Duodenal mucosa (tissue), 2 donors: Measurements from ENCODE around the gene PLEKHH3.
"Not testable (repeated sequence)": the region's sequence is repeated elsewhere in the genome, so short reads cannot be mapped to it uniquely, and the experiment has no call there.

Experiments
- H3K27ac ChIP-seq: one replicate; pipeline ENCODE4 v1.7.0; 2013; ENCODE audit warnings: low read depth, low read length
- H3K27me3 ChIP-seq, 2 donors: one replicate each; pipeline ENCODE4 v1.7.0; 2013; ENCODE audit warnings: low read length in 2 of 2, control low read depth in 1 of 2; ENCODE audit not compliant: insufficient read depth in 2 of 2, control insufficient read depth in 1 of 2
- H3K36me3 ChIP-seq, 2 donors: one replicate each; pipeline ENCODE4 v1.7.0; 2013; ENCODE audit warnings: low read length in 2 of 2, control low read depth in 1 of 2; ENCODE audit not compliant: insufficient read depth in 2 of 2, control insufficient read depth in 1 of 2
- H3K4me1 ChIP-seq, 2 donors: one replicate each; pipeline ENCODE4 v1.7.0; 2013; ENCODE audit warnings: low read length in 2 of 2, control low read depth in 1 of 2; ENCODE audit not compliant: insufficient read depth in 2 of 2, control insufficient read depth in 1 of 2
- H3K4me3 ChIP-seq, 2 donors: one replicate each; pipeline ENCODE4 v1.7.0; 2013; ENCODE audit warnings: low read length in 2 of 2, low read depth in 1 of 2
- H3K9ac ChIP-seq, 2 donors: one replicate each; pipeline ENCODE4 v1.7.0; 2013; ENCODE audit warnings: low read length in 2 of 2, low read depth in 1 of 2
- H3K9me3 ChIP-seq, 2 donors: one replicate each; pipeline ENCODE4 v1.7.0; 2013; ENCODE audit warnings: low read length in 2 of 2, control low read depth in 1 of 2; ENCODE audit not compliant: control insufficient read depth in 1 of 2

PLEKHH3 gene

DNA sequence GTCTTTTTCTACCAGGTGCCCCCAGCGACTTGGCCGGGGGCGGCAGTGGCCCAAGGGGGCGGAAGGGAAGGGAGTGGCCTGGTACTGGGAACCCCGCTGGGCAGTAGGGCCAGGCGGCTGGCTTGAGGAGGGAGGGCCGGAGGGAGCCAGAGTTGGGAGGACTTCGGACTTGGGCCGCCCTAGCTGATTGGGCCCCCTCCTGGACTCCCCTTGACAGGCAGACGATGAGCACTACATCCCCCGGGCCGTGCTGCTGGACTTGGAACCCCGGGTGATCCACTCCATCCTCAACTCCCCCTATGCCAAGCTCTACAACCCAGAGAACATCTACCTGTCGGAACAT lies 16.9 kb downstream of the PLEKHH3 start:
- H3K36me3 ChIP-seq, H3K27me3 ChIP-seq, H3K27ac ChIP-seq, H3K9me3 ChIP-seq: not testable (repeated sequence)
- peak overlapping the region in 1 of 2 donors; percentile 74 for H3K4me3 ChIP-seq
- peaks cover 10 to 23% of the 10 kb centered on the region in 2 donors for H3K4me1 ChIP-seq
- H3K9ac ChIP-seq: peak overlapping the region in 1 of 2 donors; percentile 60

- H3K9ac ChIP-seq: peak within 1 kb of the TSS; percentile 60 to 61
- H3K36me3 ChIP-seq: no peaks in the 10 kb centered on the region
- H3K4me1 ChIP-seq: peaks cover 10 to 23% of the 10 kb centered on the region in 2 donors
- no peak within 1 kb of the TSS for H3K27ac ChIP-seq
- no peaks in the 10 kb centered on the region for H3K27me3 ChIP-seq
- peak within 1 kb of the TSS; percentile 74 to 78 for H3K4me3 ChIP-seq
- no peaks in the 10 kb centered on the region for H3K9me3 ChIP-seq
These were observed 17.5 kb downstream of the PLEKHH3 start, which contains the start of gene TUBG2 for GRCh38 chr17:42659079-42659931. TUBG2 (plus strand) TSS chr17:42659284; CDS start chr17:42659504, 220 bp downstream.

DNA sequence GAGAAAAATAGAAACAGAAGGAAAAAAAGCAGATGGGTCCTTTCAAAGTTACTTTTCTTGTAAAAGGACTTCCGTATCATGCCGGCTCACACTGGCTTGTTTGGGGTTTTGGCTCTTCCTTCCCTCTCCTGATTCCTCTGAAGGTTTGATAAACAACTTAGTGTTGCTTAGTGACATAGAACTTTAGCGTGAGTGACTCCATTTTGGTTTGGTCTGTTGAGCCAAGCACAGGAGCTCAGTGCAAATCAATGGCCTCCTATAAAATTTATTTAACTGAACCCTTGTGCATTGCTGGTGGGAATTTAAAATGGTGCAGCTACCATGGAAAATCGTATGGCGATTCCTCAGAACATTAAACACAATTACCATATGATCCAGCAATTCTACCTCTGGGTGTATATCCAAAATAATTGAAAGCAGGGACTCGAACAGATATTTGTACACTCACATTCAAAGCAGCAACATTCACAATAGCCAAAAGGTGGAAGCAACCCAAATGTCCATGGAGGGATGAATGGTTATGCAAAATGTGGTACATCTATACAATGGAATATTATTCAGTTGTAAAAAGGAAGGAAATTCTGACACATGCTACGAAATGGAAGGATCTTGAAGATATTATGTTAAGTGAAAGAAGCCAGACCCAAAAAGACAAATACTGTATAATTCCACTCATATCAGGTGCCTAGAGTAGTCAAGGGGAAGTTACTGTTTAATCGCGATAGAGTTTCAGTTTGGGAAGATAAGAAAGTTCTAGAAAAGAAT lies 18.8 kb downstream of the PLEKHH3 start:
- H3K27me3 ChIP-seq: peaks cover 0 to 5% of the 10 kb centered on the region in 2 donors
- H3K4me3 ChIP-seq: no peak overlapping the region
- no peak overlapping the region for H3K27ac ChIP-seq
- H3K9me3 ChIP-seq: no peaks in the 10 kb centered on the region
- H3K4me1 ChIP-seq: peaks cover 10 to 29% of the 10 kb centered on the region in 2 donors
- H3K9ac ChIP-seq: no peak overlapping the region
- H3K36me3 ChIP-seq: no peaks in the 10 kb centered on the region

DNA sequence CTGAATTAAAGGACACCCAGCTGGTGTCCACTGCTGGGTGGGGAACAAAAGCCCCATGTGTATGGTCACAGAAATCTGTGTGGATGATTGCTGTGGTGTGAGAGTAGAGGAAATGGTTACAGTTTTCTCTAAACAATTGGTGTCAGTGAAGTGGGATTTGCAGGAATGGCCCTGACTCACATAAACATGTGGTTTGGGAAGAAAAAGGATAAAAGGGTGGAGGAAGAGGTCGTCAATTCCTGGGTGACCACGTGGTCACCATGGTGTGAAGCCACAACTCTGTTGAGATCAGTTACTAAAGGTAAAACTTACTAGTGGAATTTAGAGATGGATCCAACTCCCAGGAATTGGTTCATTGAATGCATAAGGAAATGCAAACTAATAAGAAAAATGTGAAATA lies 21.3 kb downstream of the PLEKHH3 start:
- Histone ChIP-seq H3K27ac (no peak overlapping the region), H3K4me3 (no peak overlapping the region), H3K27me3 (peaks cover 0 to 5% of the 10 kb centered on the region in 2 donors), H3K9me3 (no peaks in the 10 kb centered on the region), H3K4me1 (peaks cover 5 to 24% of the 10 kb centered on the region in 2 donors), H3K9ac (no peak overlapping the region), H3K36me3 (no peaks in the 10 kb centered on the region)

DNA sequence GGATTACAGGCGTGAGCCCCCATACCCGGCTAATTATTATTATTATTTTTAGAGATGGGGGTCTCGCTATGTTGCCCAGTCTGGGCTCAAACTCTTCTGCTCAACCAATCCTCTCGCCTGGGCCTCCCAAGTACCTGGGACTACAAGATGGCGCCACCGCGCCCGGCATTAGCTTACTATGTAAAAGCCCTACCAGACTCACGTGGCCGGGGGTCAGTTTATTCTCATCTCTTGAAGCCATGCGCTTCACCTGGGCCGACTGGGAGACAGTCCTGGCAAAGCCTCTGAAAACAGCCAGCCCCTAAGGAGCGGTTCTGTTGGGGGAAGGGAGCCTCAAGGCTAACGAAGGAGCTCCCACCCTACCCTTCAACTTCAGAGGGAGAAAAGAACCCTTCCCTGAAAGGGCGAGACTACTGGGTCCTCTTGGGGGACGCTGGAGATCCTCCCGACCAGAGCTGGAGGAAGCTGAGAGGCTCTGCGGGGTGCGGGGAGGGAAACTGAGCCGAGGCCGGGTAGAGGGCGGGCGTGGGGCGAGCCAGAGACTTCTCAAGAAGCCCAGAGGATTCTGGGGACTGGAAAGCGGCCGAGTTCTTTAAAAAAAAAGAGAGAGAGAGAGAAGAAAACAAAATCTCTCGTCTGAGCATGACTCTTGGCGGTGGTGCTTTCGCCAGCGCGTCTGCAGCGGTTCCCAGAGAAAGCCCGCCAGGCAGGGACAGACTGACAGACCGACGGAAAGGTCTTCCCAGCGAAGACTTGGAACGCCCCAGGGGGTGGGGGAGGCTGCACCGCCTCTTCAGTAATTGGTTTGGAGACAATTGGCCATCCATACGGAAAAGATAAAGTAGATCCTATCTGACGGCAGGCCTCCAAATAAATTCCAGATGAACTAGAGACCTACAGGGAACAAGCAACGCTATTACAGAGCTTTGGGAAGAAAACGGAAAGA lies 23.3 kb downstream of the PLEKHH3 start:
- Histone ChIP-seq H3K9me3 (no peaks in the 10 kb centered on the region), H3K4me1 (peaks cover 0 to 9% of the 10 kb centered on the region in 2 donors), H3K27ac (peak overlapping the region; percentile 50), H3K36me3 (no peaks in the 10 kb centered on the region), H3K4me3 (peak overlapping the region; percentile 40 to 56), H3K27me3 (peaks cover 0 to 5% of the 10 kb centered on the region in 2 donors), H3K9ac (peak overlapping the region in 1 of 2 donors; percentile 33)

DNA sequence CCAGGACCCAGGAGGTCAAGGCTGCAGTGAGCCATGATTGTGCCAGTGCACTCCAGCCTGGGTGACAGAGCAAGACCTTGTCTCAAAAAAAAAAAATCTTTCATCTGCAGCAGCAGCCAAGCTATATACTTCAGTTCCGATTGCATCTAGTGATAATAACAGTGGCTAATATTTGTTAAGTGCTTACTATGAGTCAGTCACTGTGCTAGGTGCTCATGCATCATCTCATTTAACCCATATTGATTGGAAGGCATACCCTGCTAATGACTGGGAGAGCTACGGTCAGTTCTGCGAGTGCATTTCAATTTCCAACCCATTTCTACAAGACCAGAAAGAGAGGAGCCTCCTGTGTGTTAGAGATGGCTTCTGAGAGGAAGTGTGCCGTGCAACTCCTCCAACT lies 25.4 kb downstream of the PLEKHH3 start:
- no peaks in the 10 kb centered on the region for H3K9me3 ChIP-seq
- H3K27me3 ChIP-seq: peaks cover 0 to 5% of the 10 kb centered on the region in 2 donors
- no peak overlapping the region for H3K27ac ChIP-seq
- H3K4me1 ChIP-seq: peaks cover 0 to 9% of the 10 kb centered on the region in 2 donors
- H3K9ac ChIP-seq: no peak overlapping the region
- H3K4me3 ChIP-seq: no peak overlapping the region
- H3K36me3 ChIP-seq: no peaks in the 10 kb centered on the region

DNA sequence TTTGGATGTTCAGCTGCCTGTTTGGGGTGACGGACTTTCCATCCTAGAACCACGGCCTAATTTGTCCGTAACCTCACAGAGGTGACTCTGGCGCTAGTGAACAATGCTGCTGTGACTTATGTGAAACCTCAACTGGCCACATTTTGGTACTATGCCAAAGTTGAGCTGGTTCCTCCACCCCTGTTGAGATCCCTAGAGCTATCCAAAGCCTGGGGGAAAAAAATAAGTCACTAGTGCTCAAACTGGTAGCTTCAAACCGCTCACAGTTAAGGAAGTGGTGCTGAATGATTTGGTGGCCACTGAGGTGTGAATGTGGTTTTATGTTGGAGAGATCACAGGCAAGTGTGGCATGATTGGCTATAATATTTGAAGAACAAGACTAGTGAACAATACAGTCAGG lies 29.0 kb downstream of the PLEKHH3 start:
- no peaks in the 10 kb centered on the region for H3K4me1 ChIP-seq
- H3K4me3 ChIP-seq: no peak overlapping the region
- no peaks in the 10 kb centered on the region for H3K27me3 ChIP-seq
- no peaks in the 10 kb centered on the region for H3K9me3 ChIP-seq
- H3K36me3 ChIP-seq: no peaks in the 10 kb centered on the region
- no peak overlapping the region for H3K27ac ChIP-seq
- no peak overlapping the region for H3K9ac ChIP-seq

DNA sequence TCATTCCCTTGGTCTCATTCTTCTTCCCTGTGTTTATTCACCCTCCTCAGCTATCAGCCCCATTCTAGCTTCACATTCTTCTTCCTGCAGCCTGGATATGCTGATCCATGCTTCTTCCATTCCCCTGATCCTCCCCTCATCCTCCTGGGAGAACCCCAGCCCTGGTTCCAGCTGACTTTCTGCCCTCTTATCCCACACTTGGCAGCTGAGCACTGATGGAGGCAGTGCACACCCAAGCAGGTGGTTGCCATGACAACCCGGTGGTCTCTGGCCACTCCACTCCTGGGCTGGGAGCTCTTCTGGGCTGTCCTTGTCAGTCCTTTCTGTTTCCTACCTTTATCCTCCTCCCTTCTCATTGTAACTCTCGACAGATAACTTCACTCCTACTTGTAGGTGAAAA lies 34.5 kb downstream of the PLEKHH3 start:
- no peaks in the 10 kb centered on the region for H3K4me1 ChIP-seq
- H3K27me3 ChIP-seq: no peaks in the 10 kb centered on the region
- no peak overlapping the region for H3K9ac ChIP-seq
- no peak overlapping the region for H3K27ac ChIP-seq
- H3K36me3 ChIP-seq: no peaks in the 10 kb centered on the region
- no peak overlapping the region for H3K4me3 ChIP-seq
- no peaks in the 10 kb centered on the region for H3K9me3 ChIP-seq

GRCh38 chr17:42640121-42640520 lies 36.7 kb downstream of the PLEKHH3 start:
- Histone ChIP-seq H3K27me3 (no peaks in the 10 kb centered on the region), H3K4me1 (no peaks in the 10 kb centered on the region), H3K9ac (no peak overlapping the region), H3K9me3 (no peaks in the 10 kb centered on the region), H3K4me3 (no peak overlapping the region), H3K27ac (no peak overlapping the region), H3K36me3 (no peaks in the 10 kb centered on the region)
